Germinal center (tissue), 1 donor: ENCODE measurements around the gene DHX34.
"Not testable (repeated sequence)": the region's sequence is repeated elsewhere in the genome, so short reads cannot be mapped to it uniquely, and the experiment has no call there.

Source experiments
- DNase-seq: peaks from one replicate; pipeline ENCODE4 v3.0.0; 2012; ENCODE audit warnings: mixed read lengths, low spot score

Gene DHX34

DNA sequence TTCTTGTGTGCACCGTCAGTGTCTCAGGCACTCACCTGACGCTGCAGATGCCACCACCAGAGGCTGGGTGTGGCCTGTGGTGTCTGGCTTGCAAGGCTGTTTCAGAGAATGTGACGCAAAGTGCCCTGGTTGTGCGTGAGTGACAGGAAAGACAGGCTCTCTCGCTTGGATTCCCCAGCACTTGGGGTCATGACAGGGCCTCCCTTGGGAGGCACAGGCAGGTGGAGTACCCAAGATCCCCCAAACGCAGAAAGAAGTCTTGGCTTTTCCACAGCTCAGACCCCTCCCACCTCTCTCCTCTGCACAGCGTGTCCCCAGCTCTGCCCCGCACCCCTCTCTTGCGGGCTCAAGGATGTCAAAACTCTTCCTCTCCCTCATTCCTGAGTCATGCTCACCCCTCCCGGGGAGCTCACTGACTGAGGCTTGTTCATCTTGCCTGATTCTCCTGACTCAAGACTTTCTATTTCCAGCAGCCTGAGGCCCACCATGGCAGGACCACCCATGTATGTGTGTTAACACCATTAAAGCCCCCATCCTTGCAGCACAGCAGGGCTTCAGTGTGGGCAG, 21.0 kb downstream of the DHX34 start:
- no peak for DNase-seq

DNA sequence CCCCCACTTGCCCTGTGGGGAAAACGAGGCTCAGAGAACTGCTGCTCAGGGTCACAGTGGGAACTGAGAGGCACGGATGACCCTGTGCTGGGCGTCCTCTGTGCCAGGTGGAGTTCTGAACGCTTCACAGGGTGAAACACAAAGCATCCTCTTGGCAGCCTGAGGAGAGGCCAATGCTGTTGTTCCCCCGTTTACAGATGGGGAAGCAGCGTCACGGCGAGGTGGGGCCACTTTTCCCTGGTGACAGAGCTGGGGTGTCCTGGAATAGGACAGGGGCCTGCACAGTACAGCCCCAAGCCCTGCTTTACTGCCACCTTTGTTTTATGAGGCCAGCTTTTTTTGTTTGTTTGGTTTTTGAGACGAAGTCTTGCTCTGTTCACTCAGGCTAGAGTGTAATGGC, 22.1 kb downstream of the DHX34 start:
- DNase-seq = no peak

DNA sequence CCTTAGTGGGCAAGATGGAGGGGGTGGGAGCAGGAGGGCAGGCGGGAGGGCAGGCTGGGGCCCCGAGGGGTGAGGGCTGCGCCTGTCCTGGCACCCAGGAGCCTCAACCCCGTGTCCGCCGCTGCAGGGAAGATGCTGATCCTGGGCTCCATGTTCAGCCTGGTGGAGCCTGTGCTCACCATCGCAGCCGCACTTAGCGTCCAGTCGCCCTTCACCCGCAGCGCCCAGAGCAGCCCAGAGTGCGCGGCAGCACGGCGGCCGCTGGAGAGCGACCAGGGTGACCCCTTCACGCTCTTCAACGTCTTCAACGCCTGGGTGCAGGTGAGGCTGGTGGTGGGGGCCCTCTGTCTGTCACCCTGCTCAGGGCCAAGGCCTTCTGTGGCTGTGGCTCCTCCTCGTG, 23.5 kb downstream of the DHX34 start:
- no peak for DNase-seq

DNA sequence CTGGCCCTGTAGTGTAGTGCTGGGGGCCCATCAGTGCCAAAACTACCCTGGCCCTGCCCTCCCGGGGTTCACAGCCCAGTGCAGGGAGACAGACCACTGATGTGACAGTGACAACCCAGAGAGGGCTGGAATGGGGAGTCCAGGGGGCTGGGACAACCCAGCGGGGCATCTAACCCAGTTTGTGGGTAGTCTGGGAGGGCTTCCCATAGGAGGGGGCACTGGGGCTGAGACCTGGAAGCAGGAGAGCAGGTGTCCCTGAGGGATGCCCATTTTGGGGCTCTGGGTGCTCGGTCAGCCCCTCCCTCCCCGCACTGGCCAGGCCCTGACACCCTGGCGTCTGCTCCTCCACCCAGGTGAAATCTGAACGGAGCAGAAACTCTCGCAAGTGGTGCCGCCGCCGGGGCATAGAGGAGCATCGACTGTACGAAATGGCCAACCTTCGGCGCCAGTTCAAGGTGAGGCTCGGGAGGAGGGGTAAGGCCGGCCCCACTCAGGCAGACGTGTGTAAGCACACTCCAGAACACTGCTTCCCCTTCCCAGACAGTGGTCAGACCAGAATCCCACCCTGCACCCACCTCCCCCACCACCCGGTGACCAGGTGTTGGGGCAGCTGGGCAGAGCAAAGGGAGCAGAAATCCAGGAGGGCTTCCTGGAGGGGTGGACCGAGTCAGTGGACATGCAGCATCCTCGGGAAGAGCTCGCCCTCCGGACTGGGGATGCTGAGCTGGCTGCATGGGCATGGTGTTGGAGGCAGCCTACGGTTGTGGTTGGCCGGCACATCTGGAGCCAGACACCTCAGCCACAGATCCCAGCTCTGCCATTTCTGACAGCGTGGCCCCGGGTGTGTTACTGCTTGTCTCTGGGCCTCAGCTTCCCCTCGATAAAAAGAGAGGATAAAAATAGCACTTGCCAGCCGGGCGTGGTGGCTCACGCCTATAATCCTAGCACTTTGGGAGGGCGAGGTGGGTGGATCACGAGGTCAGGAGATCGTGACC, 24.4 kb downstream of the DHX34 start:
- no peak for DNase-seq

DNA sequence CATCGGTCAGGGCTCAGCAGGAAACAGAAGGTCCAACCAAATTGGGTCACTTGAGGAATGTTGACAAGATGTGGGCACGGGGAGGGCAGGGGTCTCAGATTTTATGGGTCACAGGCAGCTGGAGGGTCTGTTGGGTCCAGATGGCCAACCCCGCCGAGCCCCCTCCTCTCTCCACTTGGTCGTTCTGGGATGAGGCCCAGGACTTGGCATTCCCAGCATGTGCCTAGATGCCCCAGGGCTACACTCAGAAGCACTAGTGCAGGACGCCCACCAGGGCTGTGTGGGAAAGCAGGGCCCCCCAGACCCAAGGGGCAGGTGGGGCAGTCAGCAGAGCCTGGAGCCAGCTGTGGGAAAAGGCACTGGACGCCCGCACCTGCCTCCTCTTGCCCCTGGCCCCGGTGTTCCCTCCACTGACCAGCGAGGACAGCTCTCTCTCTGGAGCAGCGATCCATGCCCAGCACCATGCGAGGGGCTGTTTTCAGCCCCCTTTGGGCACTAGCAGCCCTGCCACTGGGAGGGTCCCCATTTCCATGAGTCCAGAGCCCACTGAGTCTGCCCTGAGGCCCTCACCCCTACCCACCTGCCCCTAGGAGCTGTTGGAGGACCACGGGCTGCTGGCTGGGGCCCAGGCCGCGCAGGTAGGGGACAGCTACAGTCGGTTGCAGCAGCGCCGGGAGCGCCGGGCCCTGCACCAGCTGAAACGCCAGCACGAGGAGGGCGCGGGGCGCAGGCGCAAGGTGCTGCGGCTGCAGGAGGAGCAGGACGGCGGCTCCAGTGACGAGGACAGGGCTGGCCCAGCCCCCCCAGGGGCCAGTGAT, 26.0 kb downstream of the DHX34 start:
- no peak for DNase-seq

DNA sequence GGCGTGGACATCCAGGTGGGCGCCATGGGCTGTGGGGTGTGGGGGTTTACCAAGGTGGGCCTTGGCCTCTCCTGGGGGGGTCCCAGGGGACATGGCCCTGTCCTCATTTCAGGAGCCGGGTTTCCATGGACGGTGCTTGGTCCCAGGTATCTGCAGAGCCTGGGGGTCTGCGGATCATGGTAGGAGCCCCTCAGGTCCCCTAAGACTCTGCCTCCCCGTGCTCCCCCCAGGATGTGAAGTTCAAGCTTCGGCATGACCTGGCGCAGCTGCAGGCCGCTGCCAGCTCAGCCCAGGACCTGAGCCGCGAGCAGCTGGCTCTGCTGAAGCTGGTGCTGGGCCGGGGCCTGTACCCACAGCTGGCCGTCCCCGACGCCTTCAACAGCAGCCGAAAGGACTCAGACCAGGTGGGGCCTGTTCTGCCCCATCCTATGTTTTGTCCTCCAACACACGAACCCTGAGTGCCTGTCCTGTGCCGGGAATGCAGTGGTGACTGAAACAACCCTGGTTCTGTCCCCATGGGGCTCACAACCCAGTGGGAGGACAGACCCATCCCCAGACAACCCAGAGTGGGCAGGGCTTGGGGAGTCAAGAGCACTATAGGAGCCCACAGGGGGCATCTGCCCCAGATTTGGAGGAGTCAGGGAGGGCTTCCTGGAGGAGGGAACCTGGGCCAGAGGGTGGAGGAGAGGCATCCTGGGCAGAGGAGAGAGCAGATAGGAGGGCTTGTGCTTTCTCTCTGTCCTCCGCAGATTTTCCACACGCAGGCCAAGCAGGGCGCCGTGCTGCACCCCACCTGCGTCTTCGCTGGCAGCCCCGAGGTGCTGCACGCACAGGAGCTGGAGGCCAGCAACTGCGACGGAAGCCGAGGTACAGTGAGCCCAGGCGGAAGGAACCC, 26.8 kb downstream of the DHX34 start:
- DNase-seq = no peak

DNA sequence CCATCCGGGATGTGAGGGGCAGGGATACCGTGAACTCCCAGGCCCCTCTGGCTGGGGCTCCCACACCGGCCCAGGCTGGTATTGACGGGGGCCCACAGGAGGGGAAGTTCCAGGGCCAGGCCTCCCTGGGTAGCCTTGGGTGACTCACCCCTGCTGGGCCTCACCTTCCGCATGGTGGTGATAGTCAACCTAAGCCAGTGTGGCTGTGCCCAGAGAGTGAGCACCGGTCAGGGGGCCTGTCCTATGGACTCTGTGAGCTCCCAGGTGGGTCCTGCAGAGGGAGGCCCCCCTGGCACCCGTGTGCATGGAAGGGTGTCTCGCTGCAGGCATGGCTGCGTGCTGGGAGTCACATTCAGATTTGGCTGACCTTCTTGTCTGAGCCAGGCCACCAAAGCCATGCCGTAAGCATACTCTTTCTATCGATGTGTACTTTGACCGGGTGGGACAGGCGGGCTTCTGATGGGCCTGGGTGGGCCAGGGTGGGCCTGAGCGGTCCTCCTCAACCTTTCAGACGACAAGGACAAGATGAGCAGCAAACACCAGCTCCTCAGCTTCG, 27.6 kb downstream of the DHX34 start:
- no peak for DNase-seq

DNA sequence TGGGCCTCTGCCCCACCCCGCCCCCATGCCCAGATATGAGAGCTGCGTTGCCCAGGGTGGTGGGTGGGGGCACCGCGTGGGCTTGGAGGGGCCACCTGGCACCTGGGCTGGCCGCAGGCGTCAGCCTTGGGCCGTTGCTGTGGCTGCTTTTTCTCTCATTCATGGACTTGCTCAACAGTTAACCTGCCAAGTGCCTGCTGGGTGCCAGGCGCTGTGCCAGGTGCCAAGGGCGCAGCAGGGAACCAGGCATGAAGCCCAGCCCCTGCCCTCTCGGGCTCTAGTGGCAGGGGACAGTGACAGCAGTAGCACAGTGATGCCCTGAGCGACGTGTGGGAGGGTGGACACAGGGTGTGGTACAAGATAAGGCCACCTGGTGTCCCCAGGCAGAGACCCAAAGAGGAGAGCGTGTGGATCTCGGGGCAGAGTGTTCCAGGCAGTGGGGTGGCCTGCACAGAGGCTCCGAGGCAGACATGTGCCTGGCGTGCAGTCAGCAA, 28.1 kb downstream of the DHX34 start:
- no peak for DNase-seq

DNA sequence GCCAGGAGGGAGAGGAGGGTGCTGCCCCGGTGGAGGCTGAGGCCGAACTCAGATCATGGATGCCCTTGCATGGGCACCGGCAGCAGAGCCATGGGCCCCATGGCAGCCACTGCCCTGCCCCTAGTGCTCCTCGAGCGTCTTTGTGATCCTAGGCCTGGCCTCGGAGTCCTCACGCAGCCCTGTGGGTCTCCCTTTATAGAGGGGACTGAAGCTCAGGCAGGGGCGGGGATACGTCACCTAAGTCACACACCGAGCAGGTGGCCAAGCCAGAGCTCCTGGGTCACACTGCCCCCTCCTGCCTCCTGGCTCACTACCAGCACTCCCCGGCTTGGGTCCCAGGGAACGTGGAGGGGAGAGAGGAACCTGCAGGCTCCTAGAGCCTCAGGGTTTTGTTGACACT, 28.7 kb downstream of the DHX34 start:
- no peak for DNase-seq

DNA sequence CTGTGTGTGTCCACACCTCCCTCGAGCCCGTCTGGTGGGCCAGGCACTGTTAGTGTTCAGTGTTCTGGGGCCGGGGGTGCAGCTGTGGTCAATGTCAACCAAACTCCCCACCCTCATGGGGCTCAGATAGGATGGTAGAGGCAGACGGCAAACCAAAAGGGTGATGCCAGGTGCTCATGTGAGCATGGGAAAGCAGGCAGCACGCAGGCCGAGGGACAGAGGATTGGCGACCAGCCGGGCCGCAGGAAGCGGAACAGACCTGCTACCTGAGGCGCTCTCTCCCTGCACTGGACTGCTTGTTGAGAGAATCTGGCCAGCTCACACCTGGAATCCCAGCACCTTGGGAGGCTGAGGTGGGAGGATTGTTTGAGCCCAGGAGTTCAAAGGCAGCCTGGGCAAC, 29.1 kb downstream of the DHX34 start:
- no peak for DNase-seq

DNA sequence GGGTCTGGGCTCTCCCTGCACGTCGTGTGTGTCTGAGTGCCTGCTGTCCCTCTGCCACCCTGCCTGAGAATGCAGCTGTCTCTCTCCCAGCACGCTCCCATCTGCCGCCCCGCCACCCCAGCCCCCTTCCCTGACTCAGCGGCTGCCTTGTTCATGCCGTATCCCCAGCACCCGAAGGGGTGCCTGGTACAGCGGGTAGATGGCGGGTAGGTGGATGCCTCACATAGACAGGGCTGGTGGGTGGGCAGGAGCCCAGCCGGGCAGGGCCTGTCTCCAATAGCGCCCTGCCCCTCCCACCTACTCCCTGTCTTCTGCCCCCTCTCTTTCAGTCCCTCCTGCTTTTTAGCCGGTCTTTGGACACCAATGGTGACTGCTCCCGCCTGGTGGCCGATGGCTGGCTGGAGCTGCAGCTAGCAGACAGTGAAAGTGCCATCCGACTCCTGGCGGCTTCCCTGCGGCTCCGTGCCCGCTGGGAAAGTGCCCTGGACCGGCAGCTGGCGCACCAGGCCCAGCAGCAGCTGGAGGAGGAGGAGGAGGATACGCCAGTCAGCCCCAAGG, 30.3 kb downstream of the DHX34 start:
- DNase-seq = no peak

DNA sequence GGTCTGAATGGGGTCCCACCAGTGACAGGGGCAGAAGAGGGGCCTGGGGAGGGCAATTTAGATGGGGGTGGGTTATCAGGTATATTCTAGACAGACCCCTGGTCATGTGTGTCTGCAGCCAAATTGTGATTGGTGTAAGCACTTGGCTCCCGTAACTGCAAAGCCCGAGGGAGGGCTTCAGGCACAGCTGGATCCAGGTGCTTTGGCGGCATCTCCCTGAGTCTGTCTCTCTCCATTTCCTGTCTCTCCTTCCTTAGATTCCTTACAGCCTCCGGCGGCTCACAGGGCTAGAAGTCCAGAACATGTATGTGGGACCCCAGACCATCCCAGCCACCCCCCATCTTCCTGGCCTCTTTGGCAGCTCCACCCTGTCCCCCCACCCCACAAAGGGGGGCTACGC, 31.4 kb downstream of the DHX34 start:
- DNase-seq = no peak

DNA sequence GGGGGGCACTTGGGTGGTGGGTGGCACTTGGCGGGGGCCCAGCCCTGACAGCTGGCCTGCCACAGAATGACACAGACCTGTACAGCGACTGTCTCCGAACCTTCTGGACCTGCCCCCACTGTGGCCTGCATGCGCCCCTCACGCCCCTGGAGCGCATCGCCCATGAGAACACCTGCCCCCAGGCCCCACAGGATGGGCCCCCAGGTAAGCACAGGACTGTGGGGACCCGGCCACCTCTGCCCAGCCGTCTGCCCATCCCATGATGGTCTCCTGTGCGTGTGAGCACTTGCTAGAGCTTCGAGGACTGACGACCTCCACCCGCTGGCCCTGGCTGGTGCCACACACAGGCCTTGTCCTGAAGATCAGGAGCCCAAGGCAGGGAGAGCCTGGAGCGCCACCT, 32.0 kb downstream of the DHX34 start:
- no peak for DNase-seq

DNA sequence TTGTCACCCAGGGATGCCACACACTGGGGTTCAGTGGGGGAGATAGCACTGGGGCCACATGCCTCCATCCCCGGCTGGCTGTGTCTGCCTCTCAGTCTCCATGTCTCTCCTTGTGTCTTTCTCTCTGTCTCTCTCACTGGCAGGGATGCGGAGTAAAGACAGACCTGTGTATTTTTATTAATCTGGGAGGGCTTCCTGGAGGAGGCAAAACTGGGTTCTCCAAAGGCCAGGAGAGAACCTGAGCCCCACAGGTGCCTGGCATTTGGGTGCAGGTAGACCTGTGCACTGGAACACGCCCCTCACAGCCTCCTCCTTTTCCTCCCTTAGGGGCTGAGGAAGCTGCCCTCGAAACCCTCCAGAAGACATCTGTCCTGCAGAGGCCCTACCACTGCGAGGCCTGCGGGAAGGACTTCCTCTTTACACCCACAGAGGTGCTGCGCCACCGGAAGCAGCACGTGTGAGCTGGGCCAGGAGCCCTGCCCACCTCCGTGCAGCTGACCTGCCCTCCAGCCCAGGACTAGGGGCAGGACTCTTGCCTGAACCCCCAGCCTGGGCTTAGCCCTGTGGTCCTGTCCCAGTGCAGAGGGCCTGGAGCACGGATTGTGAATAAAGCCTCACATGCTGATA, 32.7 kb downstream of the DHX34 start:
- no peak for DNase-seq

DNA sequence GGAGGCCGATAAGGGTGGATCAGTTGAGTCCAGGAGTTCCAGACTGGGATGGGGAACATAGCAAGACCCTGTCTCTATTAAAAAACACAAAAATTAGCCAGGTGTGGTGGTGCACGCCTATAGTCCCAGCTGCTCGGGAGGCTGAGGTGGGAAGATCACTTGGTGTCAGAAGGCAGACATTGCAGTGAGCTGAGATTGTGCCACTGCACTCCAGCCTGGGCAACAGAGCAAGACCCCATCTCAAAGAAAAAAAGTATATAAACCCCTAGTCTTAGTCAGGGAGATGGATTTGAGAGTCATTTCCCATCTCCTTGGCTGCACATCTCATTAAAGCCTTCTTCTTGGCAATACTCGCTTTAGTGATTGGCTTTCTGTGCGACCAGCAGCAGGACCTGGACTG, 34.8 kb downstream of the DHX34 start:
- not testable (repeated sequence) for DNase-seq

DNA sequence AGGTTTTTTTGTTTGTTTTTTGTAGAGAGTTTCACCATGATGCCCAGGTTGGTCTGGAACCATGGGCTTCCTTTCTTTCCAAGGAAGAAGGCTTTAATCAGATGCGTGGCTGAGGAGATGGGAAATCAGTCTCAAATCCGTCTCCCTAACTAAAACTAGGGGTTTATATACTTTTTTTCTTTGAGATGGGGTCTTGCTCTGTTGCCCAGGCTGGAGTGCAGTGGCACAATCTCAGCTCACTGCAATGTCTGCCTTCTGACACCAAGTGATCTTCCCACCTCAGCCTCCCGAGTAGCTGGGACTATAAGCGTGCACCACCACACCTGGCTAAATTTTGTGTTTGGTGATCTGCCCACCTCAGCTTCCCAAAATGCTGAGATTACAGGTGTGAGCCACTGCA, 35.4 kb downstream of the DHX34 start:
- DNase-seq = not testable (repeated sequence)

DNA sequence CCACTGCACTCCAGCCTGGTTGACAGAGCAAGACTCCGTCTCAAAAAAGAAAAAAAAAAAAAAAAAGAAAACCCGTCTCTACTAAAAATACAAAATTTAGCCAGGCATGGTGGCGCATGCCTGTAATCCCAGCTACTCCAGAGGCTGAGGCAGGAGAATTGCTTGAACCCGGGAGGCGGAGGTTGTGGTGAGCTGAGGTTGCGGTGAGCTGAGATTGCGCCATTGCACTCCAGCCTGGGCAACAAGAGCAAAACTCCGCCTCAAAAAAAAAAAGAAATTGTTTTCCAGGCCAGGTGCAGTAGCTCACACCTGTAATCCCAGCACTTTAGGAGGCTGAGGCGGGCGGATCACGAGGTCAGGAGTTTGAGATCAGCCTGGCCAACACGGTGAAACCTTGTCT, 37.5 kb downstream of the DHX34 start:
- DNase-seq = not testable (repeated sequence)

DNA sequence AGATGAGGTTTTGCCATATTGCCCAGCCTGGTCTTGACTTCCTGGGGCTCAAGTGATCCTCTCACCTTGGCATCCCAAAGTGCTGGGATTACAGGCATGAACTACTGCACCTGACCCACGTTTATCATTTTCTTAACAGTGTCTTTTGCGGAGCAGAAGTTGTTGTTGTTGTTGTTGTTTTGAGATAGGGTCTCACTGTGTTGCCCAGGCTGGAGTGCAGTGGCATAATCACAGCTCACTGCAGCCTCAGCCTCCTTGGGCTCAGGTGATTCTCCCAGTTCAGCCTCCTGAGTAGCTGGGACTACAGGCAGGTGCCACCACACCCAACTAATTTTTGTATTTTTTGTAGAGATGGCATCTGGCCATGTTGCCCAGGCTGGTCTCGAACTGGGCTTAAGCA, 38.5 kb downstream of the DHX34 start:
- DNase-seq = not testable (repeated sequence)

DNA sequence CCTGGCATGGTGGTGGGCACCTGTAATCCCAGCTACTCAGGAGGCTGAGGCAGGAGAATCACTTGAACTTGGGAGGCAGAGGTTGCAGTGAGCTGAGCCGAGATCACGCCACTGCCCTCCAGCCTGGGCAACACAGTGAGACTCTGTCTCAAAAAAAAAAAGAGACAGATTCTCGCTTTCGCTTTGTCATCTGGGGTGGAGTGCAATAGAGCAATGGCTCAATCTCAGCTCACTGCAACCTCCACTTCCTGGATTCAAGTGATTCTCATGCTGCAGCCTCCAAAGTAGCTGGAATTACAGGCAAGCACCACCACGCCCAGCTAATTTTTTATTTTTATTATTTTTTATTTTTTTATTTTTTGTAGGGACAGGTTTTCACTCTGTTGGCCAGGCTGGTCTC, 39.6 kb downstream of the DHX34 start:
- DNase-seq = not testable (repeated sequence)

DNA sequence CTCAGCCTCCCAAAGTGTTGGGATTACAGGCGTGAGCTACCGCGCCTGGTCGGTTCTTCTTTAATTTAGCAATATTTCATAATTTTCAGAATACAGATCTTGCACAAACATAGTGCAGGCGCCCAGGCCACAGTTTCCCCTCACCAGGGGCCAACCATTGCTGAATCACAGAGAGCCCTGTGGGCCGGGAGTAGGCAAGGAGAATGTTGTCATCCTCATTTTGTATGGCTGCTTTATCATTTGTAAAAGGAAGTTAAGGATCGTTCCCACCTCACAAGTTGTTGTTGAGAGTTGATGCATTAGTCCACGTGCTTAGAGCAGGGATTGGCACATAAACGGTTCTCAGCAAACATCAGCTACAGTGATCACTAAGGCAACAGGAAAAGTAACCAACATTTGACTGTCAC, 40.0 kb downstream of the DHX34 start:
- no peak for DNase-seq
